ENCODE data around the gene CRABP2. TPM values are rescaled to one million over a fixed set of nuclear protein-coding genes. Genes with fewer than 3 reads are reported as not detected.

The CRABP2 gene
- total and polyA plus RNA-seq, 2 of the 13 experiments (the other 11 are each of a cell fraction or from before 2014, with no cell fraction given) = 0.40 to 0.60 TPM

GRCh38 chr1:156725683-156726280 is 20.4 kb upstream of the CRABP2 start (continued):
- TF ChIP-seq E2F2 (CRISPR knock-in tag; IDR thresholded peaks at IDR 0.05; ENCODE audit: borderline replicate concordance) (no peak), ZNF264 (CRISPR knock-in tag; IDR thresholded peaks at IDR 0.05) (no peak), ZNF839 (CRISPR knock-in tag; IDR thresholded peaks at IDR 0.05; ENCODE audit: borderline replicate concordance) (no peak), ZC3H13 (CRISPR knock-in tag; IDR thresholded peaks at IDR 0.05) (0 out of 2 replicates have a peak, but pooled peaks have one; percentile 66), ZNF382 (CRISPR knock-in tag; IDR thresholded peaks at IDR 0.05; ENCODE audit: borderline replicate concordance) (no peak), ZNF30 (CRISPR knock-in tag; IDR thresholded peaks at IDR 0.05) (no peak), KDM2A (CRISPR knock-in tag; IDR thresholded peaks at IDR 0.05; ENCODE audit: borderline replicate concordance, low read depth) (peak; percentile 66), NR3C1 (CRISPR knock-in tag; IDR thresholded peaks at IDR 0.05) (no peak), ZNF614 (CRISPR knock-in tag; IDR thresholded peaks at IDR 0.05; ENCODE audit: borderline replicate concordance) (no peak), TIGD3 (CRISPR knock-in tag; IDR thresholded peaks at IDR 0.05; ENCODE audit: borderline replicate concordance) (peak; percentile 52; the same call in 1 of the 2 replicates), ZNF746 (CRISPR knock-in tag; IDR thresholded peaks at IDR 0.05) (no peak), ARHGAP35 (CRISPR knock-in tag; IDR thresholded peaks at IDR 0.05; ENCODE audit: borderline replicate concordance) (no peak), ZBTB14 (CRISPR knock-in tag; IDR thresholded peaks at IDR 0.05) (no peak), BRF2 (CRISPR knock-in tag; IDR thresholded peaks at IDR 0.05) (no peak), ZNF772 (CRISPR knock-in tag; IDR thresholded peaks at IDR 0.05) (no peak), IRF9 (CRISPR knock-in tag; IDR thresholded peaks at IDR 0.05; ENCODE audit: borderline replicate concordance) (no peak), ATM (IDR thresholded peaks at IDR 0.05; ENCODE audit: borderline replicate concordance) (no peak), ZNF510 (CRISPR knock-in tag; IDR thresholded peaks at IDR 0.05; ENCODE audit: low read depth) (no peak), TCF7L2 (IDR thresholded peaks at IDR 0.05; ENCODE audit: low read depth, low read length) (no peak), SP140L (CRISPR knock-in tag; IDR thresholded peaks at IDR 0.05; ENCODE audit: borderline replicate concordance) (no peak), CBX2 (IDR thresholded peaks at IDR 0.05; ENCODE audit: low read depth, low read length) (no peak), CBX2 (CRISPR knock-in tag; IDR thresholded peaks at IDR 0.05; ENCODE audit: low read depth) (no peak), SRF (IDR thresholded peaks at IDR 0.05; ENCODE audit: low read depth, low read length) (peak; percentile 67; the same call in 1 of the 2 replicates), TCF12 (IDR thresholded peaks at IDR 0.05) (no peak), TCF12 (CRISPR knock-in tag; IDR thresholded peaks at IDR 0.05) (no peak), TOPORS (CRISPR knock-in tag; IDR thresholded peaks at IDR 0.05) (no peak)
